Epithelial cell of esophagus (primary cell): ENCODE data around the gene TMEM250.

Source experiments
- DNase-seq: peaks from one replicate; pipeline ENCODE4 v3.0.0; 2010; ENCODE audit warnings: low read depth
- H3K4me3 ChIP-seq: 2 replicates; pipeline ENCODE4 v1.5.1; 2011; ENCODE audit warnings: mild to moderate bottlenecking, low read length, control low read depth
- CTCF ChIP-seq: IDR thresholded peaks from 2 replicates; pipeline ENCODE4 v1.5.1; 2011; ENCODE audit warnings: low read depth, mild to moderate bottlenecking, low read length, control low read depth, inconsistent platforms; ENCODE audit not compliant: insufficient read depth; ENCODE audit errors: missing control alignments

Gene TMEM250

GRCh38 chr9:136116360-136117098 lies 2.1 kb downstream of the TMEM250 start:
- no peak for TF ChIP-seq CTCF
- no peak for DNase-seq
- no peak overlapping the region for H3K4me3 ChIP-seq

GRCh38 chr9:136115641-136116359 lies 2.9 kb downstream of the TMEM250 start:
- TF ChIP-seq CTCF: no peak
- no peak overlapping the region for H3K4me3 ChIP-seq
- no peak for DNase-seq

GRCh38 chr9:136115206-136115605 lies 3.5 kb downstream of the TMEM250 start:
- no peak overlapping the region for H3K4me3 ChIP-seq
- TF ChIP-seq CTCF: no peak
- no peak for DNase-seq

- no peak for TF ChIP-seq CTCF
- no peak for DNase-seq
- H3K4me3 ChIP-seq: no peak overlapping the region
Measured at GRCh38 chr9:136114610-136115009, 4.1 kb downstream of the TMEM250 start.

- peak; percentile 37 for DNase-seq
- no peak overlapping the region for H3K4me3 ChIP-seq
- TF ChIP-seq CTCF: no peak
Measured at GRCh38 chr9:136112541-136112940, 6.1 kb downstream of the TMEM250 start.

- no peak for DNase-seq
- no peak overlapping the region for H3K4me3 ChIP-seq
- TF ChIP-seq CTCF: no peak
Measured at GRCh38 chr9:136111910-136112309, 6.8 kb downstream of the TMEM250 start.
